ENCODE data around the gene RIT1.

Gene RIT1

DNA sequence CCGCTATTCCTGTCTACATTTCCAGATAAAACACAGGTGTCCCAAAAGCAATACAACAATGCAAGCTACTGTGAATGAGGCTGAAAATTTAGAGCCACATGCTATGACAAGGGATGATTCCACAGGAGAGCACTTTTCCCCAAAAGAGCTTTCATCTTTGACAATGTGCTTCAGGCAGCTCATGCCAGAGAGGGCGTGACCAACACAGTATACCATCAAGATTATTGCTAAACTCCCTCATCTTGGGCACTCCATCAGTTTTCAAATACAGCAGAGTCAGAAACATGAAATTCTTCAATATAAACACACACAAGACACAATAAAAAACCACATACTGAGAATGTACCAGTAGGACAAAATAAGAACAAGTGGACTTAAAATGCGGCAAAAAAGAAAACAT is 60.8 kb downstream of the RIT1 start:
- Histone ChIP-seq H3K36me3 (peaks cover 60% of the 10 kb centered on the region), H3K4me3 (ENCODE audit: low read depth, low read length) (no peak overlapping the region), H3K27me3 (no peaks in the 10 kb centered on the region), H3K4me1 (no peaks in the 10 kb centered on the region), H3K9me3 (no peaks in the 10 kb centered on the region)
- TF ChIP-seq, protein P1, sequence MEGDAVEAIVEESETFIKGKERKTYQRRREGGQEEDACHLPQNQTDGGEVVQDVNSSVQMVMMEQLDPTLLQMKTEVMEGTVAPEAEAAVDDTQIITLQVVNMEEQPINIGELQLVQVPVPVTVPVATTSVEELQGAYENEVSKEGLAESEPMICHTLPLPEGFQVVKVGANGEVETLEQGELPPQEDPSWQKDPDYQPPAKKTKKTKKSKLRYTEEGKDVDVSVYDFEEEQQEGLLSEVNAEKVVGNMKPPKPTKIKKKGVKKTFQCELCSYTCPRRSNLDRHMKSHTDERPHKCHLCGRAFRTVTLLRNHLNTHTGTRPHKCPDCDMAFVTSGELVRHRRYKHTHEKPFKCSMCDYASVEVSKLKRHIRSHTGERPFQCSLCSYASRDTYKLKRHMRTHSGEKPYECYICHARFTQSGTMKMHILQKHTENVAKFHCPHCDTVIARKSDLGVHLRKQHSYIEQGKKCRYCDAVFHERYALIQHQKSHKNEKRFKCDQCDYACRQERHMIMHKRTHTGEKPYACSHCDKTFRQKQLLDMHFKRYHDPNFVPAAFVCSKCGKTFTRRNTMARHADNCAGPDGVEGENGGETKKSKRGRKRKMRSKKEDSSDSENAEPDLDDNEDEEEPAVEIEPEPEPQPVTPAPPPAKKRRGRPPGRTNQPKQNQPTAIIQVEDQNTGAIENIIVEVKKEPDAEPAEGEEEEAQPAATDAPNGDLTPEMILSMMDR (IDR thresholded peaks at IDR 0.05; ENCODE audit: low read depth, low read length), result no peak
- no peak for DNase-seq

DNA sequence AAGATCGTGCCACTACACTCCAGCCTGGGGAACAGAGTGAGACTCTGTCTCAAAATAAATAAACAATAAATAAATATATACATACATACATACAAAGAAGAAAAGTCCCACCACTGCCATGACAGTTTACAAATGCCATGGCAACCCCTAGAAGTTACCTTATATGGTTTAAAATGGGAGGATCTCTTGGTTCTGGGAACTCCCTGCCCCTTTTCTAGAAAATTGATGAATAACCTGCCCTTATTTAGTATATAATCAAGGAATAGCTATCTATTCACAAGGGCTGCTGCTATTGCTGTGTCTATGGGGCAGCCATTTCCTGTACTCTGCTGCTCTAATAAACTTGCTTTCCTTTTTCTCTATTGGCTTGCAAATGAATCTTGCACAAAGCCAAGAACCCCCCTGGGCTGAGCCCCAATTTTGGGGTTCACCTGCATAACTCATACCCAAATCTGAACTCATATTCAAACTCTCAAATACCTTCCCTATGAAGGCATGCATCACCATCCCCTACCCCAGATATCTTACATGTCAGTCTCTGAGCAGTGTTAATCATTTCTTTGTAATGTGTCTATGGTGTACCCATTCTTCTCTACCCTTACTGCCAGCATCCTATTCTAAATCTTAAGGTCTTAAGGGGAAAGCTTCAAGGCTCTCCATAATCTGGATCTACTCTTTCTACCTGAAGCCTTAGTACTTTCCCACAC is 63.2 kb downstream of the RIT1 start:
- no peaks in the 10 kb centered on the region for H3K4me1 ChIP-seq

More for the DNA sequence above, 63.2 kb downstream of the RIT1 start:
- Histone ChIP-seq H3K27me3 (no peaks in the 10 kb centered on the region), H3K9me3 (no peaks in the 10 kb centered on the region), H3K36me3 (peaks cover 53% of the 10 kb centered on the region), H3K4me3 (ENCODE audit: low read depth, low read length) (no peak overlapping the region)
- no peak for DNase-seq
- TF ChIP-seq, protein P1 (IDR thresholded peaks at IDR 0.05; ENCODE audit: low read depth, low read length), result no peak
